ENCODE data around the gene B4GALT3. TPM values are rescaled to one million over a fixed set of nuclear protein-coding genes. Genes with fewer than 3 reads are reported as not detected.
"Not testable (repeated sequence)": the region's sequence is repeated elsewhere in the genome, so short reads cannot be mapped to it uniquely, and the experiment has no call there.

The B4GALT3 gene
- total RNA-seq: 15.6 TPM

- DNase-seq: peak; percentile 76
These were observed at the start of gene B4GALT3 for GRCh38 chr1:161177112-161177935. Gene B4GALT3, minus strand, starts transcription at chr1:161177507. Its CDS starts 1,447 bp downstream, at chr1:161176060.

DNA sequence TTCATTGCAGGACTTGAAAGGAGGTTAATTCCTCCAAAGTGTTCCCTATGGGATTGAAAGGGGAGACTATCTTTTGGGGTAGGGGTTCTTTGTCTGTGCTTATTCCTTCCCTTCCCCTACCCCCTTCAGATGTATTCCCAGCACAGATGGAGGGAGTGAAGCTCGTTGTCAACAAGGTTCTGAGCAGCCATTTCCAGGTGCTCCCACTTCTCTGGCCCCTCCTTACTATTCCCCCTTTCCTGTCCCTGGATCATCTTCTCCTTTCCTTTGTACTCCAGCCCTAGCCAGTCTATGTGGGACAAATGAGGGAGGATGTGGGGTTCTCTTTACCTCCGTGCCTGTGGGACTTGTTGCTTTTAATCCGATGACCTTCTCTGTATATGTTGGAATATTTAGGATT is 49.5 kb upstream of the B4GALT3 start:
- DNase-seq: no peak

GRCh38 chr1:161226320-161226711 is 49.0 kb upstream of the B4GALT3 start:
- DNase-seq: no peak

GRCh38 chr1:161225534-161226319 is 48.4 kb upstream of the B4GALT3 start, which contains the start of gene TOMM40L:
Gene TOMM40L, plus strand, starts transcription at chr1:161226060. Its CDS starts 430 bp downstream, at chr1:161226490.
- DNase-seq: peak; percentile 99

GRCh38 chr1:161225178-161225533 is 47.8 kb upstream of the B4GALT3 start:
- no peak for DNase-seq

GRCh38 chr1:161224695-161225087 is 47.4 kb upstream of the B4GALT3 start:
- not testable (repeated sequence) for DNase-seq

DNA sequence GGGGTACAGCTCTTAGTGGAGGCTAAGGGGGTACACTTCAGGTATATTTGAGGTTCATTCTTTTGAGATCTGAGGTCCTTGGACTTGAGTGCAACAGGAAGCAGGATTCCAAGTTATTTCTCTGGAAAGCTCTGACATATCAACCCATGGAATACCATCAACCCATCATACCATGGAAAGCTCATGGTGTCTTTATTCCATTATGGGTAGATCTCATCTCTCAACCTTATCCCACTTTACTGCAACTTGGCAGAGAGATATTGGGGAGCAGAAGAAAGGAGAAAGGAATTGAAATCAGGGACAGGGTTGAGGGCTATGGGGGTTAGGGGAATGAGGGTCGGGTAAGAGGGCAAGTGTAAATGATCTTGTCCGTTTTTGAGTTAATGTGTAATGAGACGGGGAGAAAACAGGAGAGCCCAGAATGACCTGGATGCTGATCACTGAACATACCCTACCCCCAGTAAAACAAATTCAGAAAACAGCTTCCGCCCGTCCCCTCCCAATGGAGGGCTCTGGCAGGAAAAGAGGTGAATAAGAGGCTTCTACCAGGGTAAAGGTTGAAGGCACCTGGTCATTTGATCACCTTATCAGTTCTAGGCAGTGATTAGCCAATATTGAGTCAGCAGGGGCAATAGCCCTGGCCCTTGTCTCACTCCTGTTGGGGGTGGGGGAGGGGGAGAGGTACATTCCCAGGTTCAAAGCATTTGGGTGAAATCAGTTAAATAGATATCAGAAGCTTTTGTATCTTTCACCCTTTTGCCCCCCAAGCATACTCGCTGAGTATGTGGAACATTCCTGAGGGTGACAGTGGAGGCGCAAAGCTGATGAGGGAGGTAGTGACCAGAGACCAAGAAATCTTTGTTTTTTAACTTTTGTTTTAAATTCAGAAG is 46.7 kb upstream of the B4GALT3 start:
- DNase-seq: no peak

GRCh38 chr1:161222175-161223019 is 45.1 kb upstream of the B4GALT3 start:
- DNase-seq: no peak

DNA sequence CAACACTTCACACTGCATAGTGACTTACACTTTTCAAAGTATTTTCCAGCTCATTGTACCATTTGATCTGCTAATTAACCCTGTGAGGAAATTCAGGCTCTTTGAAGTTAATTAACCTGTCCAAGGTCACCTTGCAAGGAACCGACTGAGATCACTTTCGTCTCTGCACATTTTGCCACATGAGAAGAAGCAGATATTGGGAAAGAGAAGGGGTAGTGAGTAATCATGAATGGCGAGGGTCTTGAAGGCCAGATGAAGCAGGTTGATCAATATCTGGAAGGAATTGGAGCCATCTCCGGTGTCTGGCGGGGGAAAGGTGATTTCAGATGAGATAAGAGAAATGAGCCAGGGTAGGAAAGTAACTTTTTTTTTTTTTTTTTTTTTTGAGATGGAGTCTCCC is 42.7 kb upstream of the B4GALT3 start:
- no peak for DNase-seq

DNA sequence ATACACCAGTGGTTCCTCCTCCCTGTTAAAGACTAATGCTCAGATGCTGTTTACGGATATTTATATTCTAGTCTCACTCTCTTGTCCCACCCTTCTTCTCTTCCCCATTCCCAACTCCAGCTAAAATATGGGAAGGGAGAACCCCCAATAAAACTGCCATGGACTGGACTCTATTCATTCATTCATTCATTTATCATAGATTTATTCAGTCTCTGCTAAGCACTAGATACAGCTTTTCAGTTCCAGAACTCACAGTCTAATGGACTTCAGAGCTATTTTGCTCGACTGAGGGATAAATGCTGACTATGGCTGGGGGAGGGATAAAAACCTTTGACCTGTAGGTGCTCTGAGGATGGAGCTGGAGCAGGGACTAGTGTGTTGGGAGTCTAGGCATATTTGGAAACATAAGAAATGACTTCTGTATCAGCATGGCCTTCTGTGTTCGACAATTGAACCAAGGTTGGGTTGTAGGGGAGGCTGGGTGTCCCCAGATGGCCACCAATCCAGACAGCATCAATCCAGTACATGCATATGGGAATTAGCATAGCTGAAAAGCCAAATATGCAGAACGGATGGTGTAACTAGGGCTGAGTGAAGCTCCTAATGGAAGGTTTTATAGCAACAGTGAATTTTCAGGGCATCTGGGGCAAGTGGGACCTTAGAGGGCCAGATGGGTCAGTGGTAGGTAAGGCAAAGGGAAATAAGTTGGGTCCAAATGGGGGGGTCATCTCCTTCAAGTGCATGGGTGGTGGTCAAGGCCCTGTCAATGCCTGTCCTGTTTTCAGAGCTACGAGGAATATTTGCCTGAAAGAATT is 42.0 kb upstream of the B4GALT3 start:
- no peak for DNase-seq

GRCh38 chr1:161218301-161219077 is 41.2 kb upstream of the B4GALT3 start:
- no peak for DNase-seq

GRCh38 chr1:161217831-161218230 is 40.5 kb upstream of the B4GALT3 start:
- no peak for DNase-seq

GRCh38 chr1:161216945-161217712 is 39.8 kb upstream of the B4GALT3 start:
- no peak for DNase-seq

- DNase-seq: no peak
These were observed 37.8 kb upstream of the B4GALT3 start, which contains the start of gene FCER1G for GRCh38 chr1:161215076-161215475. Gene FCER1G, plus strand, starts transcription at chr1:161215295. Its CDS starts 27 bp downstream, at chr1:161215322.

DNA sequence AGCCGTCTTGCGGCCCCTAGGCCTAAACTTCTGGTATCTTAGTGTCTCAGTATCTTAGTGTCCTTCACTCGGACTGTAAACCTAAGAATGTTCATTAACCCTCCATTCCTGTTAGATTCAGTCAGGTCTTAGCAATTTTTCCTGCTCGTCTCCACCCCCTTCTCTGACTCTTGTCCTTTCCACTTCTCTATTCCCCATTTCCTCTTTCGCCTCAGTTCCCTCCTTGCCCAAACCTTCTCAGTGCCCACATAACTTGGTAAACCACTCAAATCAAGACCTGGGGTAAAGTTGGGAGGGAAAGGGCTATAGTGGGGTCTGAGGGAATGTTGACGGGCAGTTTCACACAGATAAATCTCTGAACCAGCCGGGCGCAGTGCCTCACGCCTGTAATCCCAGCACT is 37.1 kb upstream of the B4GALT3 start:
- DNase-seq: no peak

GRCh38 chr1:161209790-161210409 is 32.6 kb upstream of the B4GALT3 start:
- peak; percentile 39 for DNase-seq

DNA sequence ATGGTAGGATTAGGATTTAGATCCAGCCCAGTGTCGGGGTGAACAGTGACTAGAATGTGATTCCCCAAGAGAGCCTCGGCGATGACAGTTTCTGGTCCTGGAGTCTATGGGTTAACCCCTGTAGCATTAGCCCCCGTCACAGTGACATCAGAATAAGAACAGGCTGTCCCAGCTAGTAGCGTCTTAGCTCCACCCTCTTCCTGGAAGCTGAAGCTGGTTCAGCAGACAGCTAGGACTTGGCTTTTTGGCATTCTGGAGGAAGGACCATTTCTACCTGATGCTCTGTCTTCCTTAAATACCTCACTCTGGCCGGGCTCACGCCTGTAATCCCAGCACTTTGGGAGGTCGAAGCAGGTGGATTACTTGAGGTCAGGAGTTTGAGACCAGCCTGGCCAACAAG is 29.9 kb upstream of the B4GALT3 start:
- no peak for DNase-seq

DNA sequence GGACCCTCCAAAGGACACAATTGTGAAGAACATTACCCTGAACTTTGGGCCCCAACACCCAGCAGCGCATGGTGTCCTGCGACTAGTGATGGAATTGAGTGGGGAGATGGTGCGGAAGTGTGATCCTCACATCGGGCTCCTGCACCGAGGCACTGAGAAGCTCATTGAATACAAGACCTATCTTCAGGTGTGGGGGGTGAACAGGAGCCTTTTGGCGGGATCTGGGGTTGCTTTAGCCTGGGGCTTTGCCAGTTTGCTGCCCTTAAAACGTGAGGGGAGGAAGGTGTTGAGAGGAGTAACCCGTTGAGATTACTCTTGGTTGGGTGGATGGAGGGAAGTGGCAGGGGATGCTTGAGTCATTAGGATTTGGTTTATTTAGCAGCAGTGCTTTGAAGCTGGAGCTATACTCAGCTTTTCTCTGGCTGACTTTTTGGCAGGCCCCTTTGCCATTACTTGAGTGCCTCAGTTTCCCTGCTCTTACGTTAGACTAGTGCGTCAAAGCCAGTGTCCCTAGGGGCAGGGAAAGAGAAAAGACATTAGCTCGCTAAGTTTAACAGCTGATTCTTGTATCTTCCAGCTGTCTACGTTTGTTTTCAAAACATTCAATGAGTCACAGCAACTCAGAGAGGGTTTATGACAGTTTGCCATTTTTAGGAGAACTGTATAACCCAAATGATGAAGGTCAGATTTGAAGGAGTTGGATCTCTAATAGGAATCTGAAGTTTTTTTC is 29.3 kb upstream of the B4GALT3 start:
- no peak for DNase-seq

Measured in skin of body (tissue), 2 donors.